NT2/D1 (cell line): Measurements from ENCODE around the gene RCAN1.

Source experiments
- DNase-seq: peaks from one replicate; pipeline ENCODE4 v3.0.0-alpha.2; 2011; ENCODE audit warnings: low read depth, low spot score
- H3K27me3 ChIP-seq: 2 replicates; pipeline ENCODE4 v1.6.0; 2011; ENCODE audit warnings: mild to moderate bottlenecking; ENCODE audit not compliant: insufficient read length, insufficient read depth
- H3K36me3 ChIP-seq: 2 replicates; pipeline ENCODE4 v1.6.1; 2011; ENCODE audit warnings: mild to moderate bottlenecking, low read length, mixed read lengths; ENCODE audit not compliant: insufficient read depth, insufficient read length
- H3K4me1 ChIP-seq: 2 replicates; pipeline ENCODE4 v1.5.1; 2011; ENCODE audit not compliant: insufficient read depth, insufficient read length
- H3K4me3 ChIP-seq: 2 replicates; pipeline ENCODE4 v1.5.1; 2011; ENCODE audit warnings: low read depth; ENCODE audit not compliant: insufficient read length
- H3K9ac ChIP-seq: 2 replicates; pipeline ENCODE4 v1.6.0; 2011; ENCODE audit warnings: low read depth; ENCODE audit not compliant: insufficient read length
- H3K9me3 ChIP-seq: 2 replicates; pipeline ENCODE4 v1.5.1; 2011; ENCODE audit warnings: mild to moderate bottlenecking, low read length; ENCODE audit not compliant: insufficient read depth
- SUZ12 ChIP-seq: IDR thresholded peaks from 2 replicates; pipeline ENCODE4 v1.6.1; 2011; ENCODE audit not compliant: insufficient read length, insufficient read depth; ENCODE audit errors: extremely low read depth
- YY1 ChIP-seq: IDR thresholded peaks from 2 replicates; pipeline ENCODE4 v1.6.1; 2011; ENCODE audit not compliant: insufficient read length, insufficient read depth
- ZNF274 ChIP-seq: IDR thresholded peaks from 2 replicates; pipeline ENCODE4 v1.6.1; 2011; ENCODE audit warnings: mild to moderate bottlenecking, low read depth, low read length

RCAN1 gene

GRCh38 chr21:34635307-34635706 lies 20.4 kb upstream of the RCAN1 start:
- H3K4me3 ChIP-seq: no peak overlapping the region
- H3K27me3 ChIP-seq: no peaks in the 10 kb centered on the region
- H3K9ac ChIP-seq: no peak overlapping the region
- no peaks in the 10 kb centered on the region for H3K4me1 ChIP-seq
- no peaks in the 10 kb centered on the region for H3K9me3 ChIP-seq
- no peak for DNase-seq
- TF ChIP-seq YY1 (peak; percentile 17), SUZ12 (no peak)
- H3K36me3 ChIP-seq: no peaks in the 10 kb centered on the region

- no peaks in the 10 kb centered on the region for H3K4me1 ChIP-seq
- H3K27me3 ChIP-seq: no peaks in the 10 kb centered on the region
- no peak for DNase-seq
- no peak for TF ChIP-seq ZNF274
- no peak for TF ChIP-seq YY1
- TF ChIP-seq SUZ12: no peak
- H3K36me3 ChIP-seq: no peaks in the 10 kb centered on the region
- H3K4me3 ChIP-seq: no peak overlapping the region
- no peaks in the 10 kb centered on the region for H3K9me3 ChIP-seq
- no peak overlapping the region for H3K9ac ChIP-seq
These were observed 17.6 kb upstream of the RCAN1 start for GRCh38 chr21:34632498-34632897.

GRCh38 chr21:34630536-34631143 lies 15.7 kb upstream of the RCAN1 start:
- Histone ChIP-seq H3K36me3 (no peaks in the 10 kb centered on the region), H3K4me3 (no peak overlapping the region), H3K4me1 (no peaks in the 10 kb centered on the region), H3K9ac (no peak overlapping the region), H3K27me3 (no peaks in the 10 kb centered on the region), H3K9me3 (no peaks in the 10 kb centered on the region)
- DNase-seq: peak; percentile 63
- TF ChIP-seq SUZ12 (no peak), YY1 (no peak), ZNF274 (no peak)

DNA sequence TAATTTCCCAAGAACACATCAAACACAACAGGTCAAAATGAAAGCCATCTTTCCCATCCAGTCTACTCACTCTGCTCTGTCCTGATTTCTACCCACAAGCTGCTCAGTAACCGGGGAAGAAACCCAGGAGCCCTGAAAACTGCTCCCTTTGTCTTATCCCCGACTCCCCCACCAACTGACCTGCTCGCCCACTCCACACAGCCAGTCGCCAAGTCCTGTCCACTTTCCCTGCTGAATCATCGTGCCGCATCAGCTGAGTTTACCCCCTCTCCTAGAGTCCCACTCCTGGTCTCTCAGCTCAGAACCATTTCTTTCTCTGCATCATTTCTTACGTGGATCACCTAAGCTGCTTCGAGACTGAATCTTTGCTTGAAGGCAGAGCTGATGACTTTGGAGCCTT lies 11.2 kb upstream of the RCAN1 start:
- no peak overlapping the region for H3K9ac ChIP-seq
- H3K4me3 ChIP-seq: no peak overlapping the region
- H3K36me3 ChIP-seq: no peaks in the 10 kb centered on the region
- no peaks in the 10 kb centered on the region for H3K27me3 ChIP-seq
- no peaks in the 10 kb centered on the region for H3K9me3 ChIP-seq
- H3K4me1 ChIP-seq: no peaks in the 10 kb centered on the region
- no peak for DNase-seq
- TF ChIP-seq YY1: no peak
- no peak for TF ChIP-seq ZNF274
- no peak for TF ChIP-seq SUZ12

GRCh38 chr21:34625030-34625593 lies 10.2 kb upstream of the RCAN1 start:
- Histone ChIP-seq H3K4me1 (no peaks in the 10 kb centered on the region), H3K4me3 (no peak overlapping the region), H3K36me3 (no peaks in the 10 kb centered on the region), H3K9me3 (no peaks in the 10 kb centered on the region), H3K27me3 (no peaks in the 10 kb centered on the region), H3K9ac (no peak overlapping the region)
- TF ChIP-seq ZNF274 (no peak), SUZ12 (no peak), YY1 (no peak)
- DNase-seq: no peak

DNA sequence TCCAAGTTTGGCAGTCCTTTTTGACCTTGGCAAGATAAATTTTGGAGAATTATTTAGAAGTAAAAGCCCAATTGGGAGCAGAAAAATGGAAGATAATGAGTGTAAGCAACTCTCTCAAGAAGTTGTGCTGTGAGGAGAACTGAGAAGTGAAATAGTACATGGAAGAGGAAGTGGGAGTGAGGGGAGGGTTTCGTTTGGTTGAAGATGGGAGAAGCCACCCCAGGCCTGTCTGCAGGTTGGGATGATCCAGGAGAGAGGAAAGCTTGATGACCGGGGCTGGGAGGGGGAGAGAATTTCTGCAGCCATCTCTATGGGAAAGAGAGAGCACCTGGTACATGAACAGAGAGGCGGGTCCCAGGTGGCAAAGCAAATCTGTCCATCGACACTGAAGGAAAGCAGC lies 8.6 kb upstream of the RCAN1 start:
- TF ChIP-seq SUZ12 (no peak), YY1 (no peak), ZNF274 (no peak)
- DNase-seq: no peak
- Histone ChIP-seq H3K9me3 (no peaks in the 10 kb centered on the region), H3K4me1 (no peaks in the 10 kb centered on the region), H3K27me3 (no peaks in the 10 kb centered on the region), H3K4me3 (no peak overlapping the region), H3K36me3 (no peaks in the 10 kb centered on the region), H3K9ac (no peak overlapping the region)

GRCh38 chr21:34621434-34622350 lies 6.8 kb upstream of the RCAN1 start:
- no peak for DNase-seq
- Histone ChIP-seq H3K4me1 (no peaks in the 10 kb centered on the region), H3K4me3 (no peak overlapping the region), H3K9ac (no peak overlapping the region), H3K9me3 (no peaks in the 10 kb centered on the region), H3K27me3 (peaks cover 3% of the 10 kb centered on the region), H3K36me3 (no peaks in the 10 kb centered on the region)
- no peak for TF ChIP-seq SUZ12
- no peak for TF ChIP-seq ZNF274
- no peak for TF ChIP-seq YY1
